CD4-positive, CD25-positive, alpha-beta regulatory T cell (primary cell): ENCODE data around the gene USP9Y. TPM values are rescaled to one million over a fixed set of nuclear protein-coding genes. Genes with fewer than 3 reads are reported as not detected.
"Not testable (repeated sequence)": the region's sequence is repeated elsewhere in the genome, so short reads cannot be mapped to it uniquely, and the experiment has no call there.

Experiments used
- ATAC-seq, 2 donors: fragments of 150-1000 bp; cut with Tn5 transposase; one replicate each; pipeline ENCODE4 v1.10.0; 2021; ENCODE audit warnings: low read depth in 2 of 2, moderate number of reproducible peaks in 2 of 2, moderate library complexity in 1 of 2
- DNase-seq, 3 donors: peaks; one replicate each; pipeline versions ENCODE4 v3.0.0 to v3.0.0-alpha.2; 2012 to 2022; ENCODE audit warnings: mixed read lengths in 1 of 3
- H3K27ac ChIP-seq: one replicate; pipeline ENCODE4 v1.7.0; 2013; ENCODE audit warnings: mild to moderate bottlenecking, low read length; ENCODE audit not compliant: insufficient read depth, poor library complexity, severe bottlenecking
- H3K27me3 ChIP-seq: one replicate; pipeline ENCODE4 v1.7.0; 2013; ENCODE audit warnings: low read length; ENCODE audit not compliant: control insufficient read depth, insufficient read depth
- H3K36me3 ChIP-seq: one replicate; pipeline ENCODE4 v1.7.0; 2013; ENCODE audit warnings: mild to moderate bottlenecking, low read length, moderate library complexity; ENCODE audit not compliant: control insufficient read depth, insufficient read depth
- H3K4me1 ChIP-seq: 2 replicates; pipeline ENCODE4 v1.7.0; 2013; ENCODE audit warnings: mild to moderate bottlenecking, low read length; ENCODE audit not compliant: insufficient read depth, control insufficient read depth, poor library complexity, severe bottlenecking
- H3K4me3 ChIP-seq: one replicate; pipeline ENCODE4 v1.7.0; 2013; ENCODE audit warnings: low read depth, mild to moderate bottlenecking, low read length, moderate library complexity
- H3K9me3 ChIP-seq, 2 experiments: 1 replicate in 1 of 2; 2 replicates in 1 of 2; pipeline ENCODE4 v1.7.0; 2013; ENCODE audit warnings: low read length in 2 of 2, mild to moderate bottlenecking in 1 of 2, moderate library complexity in 1 of 2; ENCODE audit not compliant: control insufficient read depth in 2 of 2
- H3K27ac Mint-ChIP-seq, 3 donors: one replicate each; pipeline ENCODE4 v1.8.0; 2020 to 2022; ENCODE audit warnings: mild to moderate bottlenecking in 3 of 3, mixed read lengths in 3 of 3, moderate library complexity in 2 of 3
- H3K27me3 Mint-ChIP-seq: one replicate; pipeline ENCODE4 v1.8.0; 2022; ENCODE audit warnings: mild to moderate bottlenecking, mixed read lengths
- H3K36me3 Mint-ChIP-seq: one replicate; pipeline ENCODE4 v1.8.0; 2020; ENCODE audit warnings: mixed read lengths
- H3K4me1 Mint-ChIP-seq, 4 donors: one replicate each; pipeline ENCODE4 v1.8.0; 2020 to 2022; ENCODE audit warnings: mixed read lengths in 4 of 4, mild to moderate bottlenecking in 1 of 4
- H3K4me3 Mint-ChIP-seq, 4 donors: one replicate each; pipeline ENCODE4 v1.8.0; 2020 to 2022; ENCODE audit warnings: mild to moderate bottlenecking in 4 of 4, mixed read lengths in 4 of 4, moderate library complexity in 3 of 4
- H3K9me3 Mint-ChIP-seq, 7 donors: one replicate each; pipeline ENCODE4 v1.8.0; 2020 to 2022; ENCODE audit warnings: mixed read lengths in 7 of 7, mild to moderate bottlenecking in 3 of 7, moderate library complexity in 2 of 7
- polyA plus RNA-seq, 4 donors: library from polyadenylated mRNA; unstranded; fragments of 300-500 nt; fragmentation: Illumina TruSeq; gene quantifications; one replicate each; pipeline ENCODE4 v1.2.3, GENCODE V29; 2021
- total RNA-seq: library from RNA; stranded (reverse); gene quantifications from one replicate; pipeline ENCODE4 v1.2.3, GENCODE V29; 2022

USP9Y gene
- total RNA-seq (not detected), polyA plus RNA-seq (1 to 10 TPM in 1 of 4 donors, not detected in 3; 7.9 TPM)

GRCh38 chrY:12701181-12701695 is at the start of gene USP9Y:
USP9Y (plus strand) TSS chrY:12701231; CDS start chrY:12709448, 8,217 bp downstream.
- no peaks in the 10 kb centered on the region for H3K27me3 Mint-ChIP-seq
- Histone ChIP-seq H3K27ac (no peak within 1 kb of the TSS), H3K27me3 (no peaks in the 10 kb centered on the region), H3K4me3 (no peak within 1 kb of the TSS), H3K9me3 (peaks cover 0 to 6% of the 10 kb centered on the region in 2 experiments), H3K36me3 (peaks cover 19% of the 10 kb centered on the region), H3K4me1 (no peaks in the 10 kb centered on the region)
- H3K36me3 Mint-ChIP-seq: no peaks in the 10 kb centered on the region
- peak within 1 kb of the TSS in 1 of 3 donors; percentile 26 for H3K27ac Mint-ChIP-seq
- ATAC-seq (no peak), DNase-seq (no peak)
- H3K4me1 Mint-ChIP-seq: peaks cover 0 to 20% (median 4%) of the 10 kb centered on the region in 4 donors
- H3K4me3 Mint-ChIP-seq: no peak within 1 kb of the TSS
- peaks cover 0 to 4% (median 0%) of the 10 kb centered on the region in 7 donors for H3K9me3 Mint-ChIP-seq

GRCh38 chrY:12651621-12652036 is 49.4 kb upstream of the USP9Y start:
- H3K36me3 Mint-ChIP-seq: no peaks in the 10 kb centered on the region
- Histone ChIP-seq H3K4me3 (no peak overlapping the region), H3K9me3 (no peaks in the 10 kb centered on the region), H3K27ac (no peak overlapping the region), H3K4me1 (no peaks in the 10 kb centered on the region), H3K36me3 (no peaks in the 10 kb centered on the region), H3K27me3 (no peaks in the 10 kb centered on the region)
- H3K27ac Mint-ChIP-seq: no peak overlapping the region
- DNase-seq: no peak
- no peaks in the 10 kb centered on the region for H3K4me1 Mint-ChIP-seq
- H3K9me3 Mint-ChIP-seq: peaks cover 0 to 1% (median 0%) of the 10 kb centered on the region in 7 donors
- no peak for ATAC-seq
- H3K27me3 Mint-ChIP-seq: peaks cover 6% of the 10 kb centered on the region
- H3K4me3 Mint-ChIP-seq: no peak overlapping the region

- Histone ChIP-seq H3K27me3 (no peaks in the 10 kb centered on the region), H3K27ac (peak overlapping the region; percentile 81), H3K4me1 (no peaks in the 10 kb centered on the region), H3K36me3 (peaks cover 2% of the 10 kb centered on the region), H3K9me3 (no peaks in the 10 kb centered on the region), H3K4me3 (peak overlapping the region; percentile 90)
- Mint-ChIP-seq H3K27me3 (no peaks in the 10 kb centered on the region), H3K27ac (peak overlapping the region in 1 of 3 donors; percentile 96), H3K9me3 (no peaks in the 10 kb centered on the region), H3K36me3 (no peaks in the 10 kb centered on the region), H3K4me3 (peak overlapping the region in 1 of 4 donors; percentile 97), H3K4me1 (peaks cover 0 to 20% (median 4%) of the 10 kb centered on the region in 4 donors)
- peak in 1 of 3 donors; percentile 69 for DNase-seq
- peak; percentile 78 to 87 for ATAC-seq
Observed at GRCh38 chrY:12661745-12662681, 39.0 kb upstream of the USP9Y start.

GRCh38 chrY:12662745-12663591 is 38.1 kb upstream of the USP9Y start:
- Histone ChIP-seq H3K36me3 (peaks cover 2% of the 10 kb centered on the region), H3K4me1 (no peaks in the 10 kb centered on the region), H3K27ac (peak overlapping the region; percentile 81), H3K4me3 (peak overlapping the region; percentile 90), H3K27me3 (no peaks in the 10 kb centered on the region), H3K9me3 (no peaks in the 10 kb centered on the region)
- Mint-ChIP-seq H3K4me1 (peaks cover 0 to 22% (median 4%) of the 10 kb centered on the region in 4 donors), H3K9me3 (no peaks in the 10 kb centered on the region), H3K27ac (peak overlapping the region in 1 of 3 donors; percentile 91), H3K36me3 (no peaks in the 10 kb centered on the region), H3K4me3 (peak overlapping the region in 1 of 4 donors; percentile 97), H3K27me3 (no peaks in the 10 kb centered on the region)
- peak; percentile 26 to 32 for ATAC-seq
- DNase-seq: peak in 1 of 3 donors; percentile 23

- H3K9me3 Mint-ChIP-seq, H3K27ac Mint-ChIP-seq, H3K36me3 Mint-ChIP-seq, ATAC-seq, H3K36me3 ChIP-seq, H3K9me3 ChIP-seq, H3K27me3 ChIP-seq, H3K27me3 Mint-ChIP-seq, DNase-seq, H3K4me1 ChIP-seq: not testable (repeated sequence)
- peak overlapping the region; percentile 81 for H3K27ac ChIP-seq
- H3K4me3 ChIP-seq: peak overlapping the region; percentile 90
- H3K4me1 Mint-ChIP-seq: peaks cover 0 to 31% (median 5%) of the 10 kb centered on the region in 4 donors
- H3K4me3 Mint-ChIP-seq: peak overlapping the region in 1 of 4 donors; percentile 97
Observed at GRCh38 chrY:12663845-12664244, 37.2 kb upstream of the USP9Y start.

- Histone ChIP-seq H3K4me3 (peak overlapping the region; percentile 7), H3K9me3 (no peaks in the 10 kb centered on the region), H3K4me1 (no peaks in the 10 kb centered on the region), H3K27me3 (no peaks in the 10 kb centered on the region), H3K36me3 (peaks cover 7% of the 10 kb centered on the region), H3K27ac (no peak overlapping the region)
- Mint-ChIP-seq H3K9me3 (peaks cover 0 to 1% (median 0%) of the 10 kb centered on the region in 7 donors), H3K4me1 (peaks cover 0 to 28% (median 5%) of the 10 kb centered on the region in 4 donors), H3K36me3 (no peaks in the 10 kb centered on the region), H3K27me3 (no peaks in the 10 kb centered on the region), H3K27ac (no peak overlapping the region), H3K4me3 (no peak overlapping the region)
- DNase-seq (no peak), ATAC-seq (no peak)
Observed at GRCh38 chrY:12678111-12678510, 22.9 kb upstream of the USP9Y start.

- H3K4me1 ChIP-seq: no peaks in the 10 kb centered on the region
- H3K27me3 ChIP-seq: no peaks in the 10 kb centered on the region
- peaks cover 7% of the 10 kb centered on the region for H3K36me3 ChIP-seq
- Mint-ChIP-seq H3K27ac (no peak overlapping the region), H3K27me3 (no peaks in the 10 kb centered on the region), H3K9me3 (no peaks in the 10 kb centered on the region), H3K4me1 (peaks cover 0 to 28% (median 6%) of the 10 kb centered on the region in 4 donors), H3K4me3 (no peak overlapping the region), H3K36me3 (no peaks in the 10 kb centered on the region)
- peak overlapping the region; percentile 19 for H3K4me3 ChIP-seq
- H3K9me3 ChIP-seq: no peaks in the 10 kb centered on the region
- no peak for DNase-seq
- no peak for ATAC-seq
- no peak overlapping the region for H3K27ac ChIP-seq
Observed at GRCh38 chrY:12681535-12681934, 19.5 kb upstream of the USP9Y start.
